AG09319 (cell line): ENCODE data around the gene FAM83C.

ENCODE experiments used
- DNase-seq: peaks from one replicate; pipeline ENCODE4 v3.0.0-alpha.2; 2010; ENCODE audit warnings: low read depth; ENCODE audit errors: extremely low read depth
- CTCF ChIP-seq: IDR thresholded peaks from 2 replicates; pipeline ENCODE4 v1.5.1; 2011; ENCODE audit warnings: low read depth, mild to moderate bottlenecking, inconsistent platforms, low read length, moderate library complexity

The FAM83C gene

DNA sequence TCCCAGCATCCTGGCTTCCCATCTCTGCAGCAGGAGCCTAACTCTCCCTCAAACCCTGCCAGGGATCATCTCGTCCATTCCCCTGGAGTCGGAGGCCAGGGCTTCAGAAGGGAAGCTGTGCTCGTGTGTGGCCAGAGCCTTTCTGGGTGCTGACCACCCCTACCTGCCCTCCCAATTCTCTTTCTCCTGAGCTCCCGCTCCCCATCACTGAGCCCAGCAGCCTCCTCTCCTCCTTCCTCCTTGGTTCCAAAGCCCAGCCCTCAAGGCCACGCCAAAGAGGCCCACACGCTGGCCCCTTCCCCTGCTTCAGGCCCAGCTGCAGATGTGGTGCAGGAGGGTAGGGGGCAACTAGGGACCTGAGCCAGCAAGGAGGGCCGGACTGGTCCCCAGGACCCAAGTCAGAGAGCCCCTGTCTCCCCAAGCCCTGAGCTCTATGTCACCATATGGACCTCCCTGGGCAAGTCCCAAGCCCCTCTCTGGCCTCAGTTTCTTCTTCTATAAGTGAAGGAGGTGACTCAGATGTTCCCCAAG is 1.3 kb downstream of the FAM83C start:
- DNase-seq, result no peak
- no peak for TF ChIP-seq CTCF

- no peak for TF ChIP-seq CTCF
- DNase-seq, result no peak
These were observed 1.9 kb downstream of the FAM83C start for GRCh38 chr20:35290186-35290886.

DNA sequence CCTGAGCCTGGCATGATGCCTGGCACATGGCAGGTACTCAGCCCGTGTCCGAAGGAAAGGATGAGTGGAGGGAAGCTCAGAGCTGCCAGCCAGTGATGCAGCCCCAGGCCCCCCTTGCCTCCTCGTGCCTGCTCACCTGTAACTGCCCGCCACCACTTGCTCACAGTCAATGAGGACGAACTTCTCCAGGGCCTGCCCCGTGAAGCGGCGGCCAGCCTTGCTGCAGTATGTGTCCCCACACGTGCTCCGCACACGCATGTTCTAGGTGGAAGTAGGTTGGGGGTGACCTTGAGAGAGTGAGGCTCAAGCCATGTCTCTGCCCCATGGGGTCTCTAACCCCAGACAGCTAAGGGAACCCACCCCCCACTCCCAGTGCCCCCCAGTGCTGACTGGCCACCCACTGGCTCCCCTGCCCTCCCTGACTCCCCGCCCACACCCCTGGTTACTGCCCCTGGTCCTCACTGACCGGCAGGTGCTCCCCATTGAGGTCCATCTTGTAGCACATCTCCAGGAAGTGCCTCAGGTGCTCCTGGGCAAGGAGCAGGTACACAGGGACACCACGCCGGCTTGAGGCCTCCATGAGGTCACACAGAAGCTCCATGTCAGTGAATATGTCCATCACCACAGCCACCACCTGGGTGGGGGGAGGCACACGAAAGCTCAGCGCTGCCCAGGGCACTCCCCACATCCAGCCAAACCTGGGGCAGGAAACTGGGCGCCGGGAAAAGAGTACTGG is 3.7 kb downstream of the FAM83C start:
- no peak for TF ChIP-seq CTCF
- no peak for DNase-seq

DNA sequence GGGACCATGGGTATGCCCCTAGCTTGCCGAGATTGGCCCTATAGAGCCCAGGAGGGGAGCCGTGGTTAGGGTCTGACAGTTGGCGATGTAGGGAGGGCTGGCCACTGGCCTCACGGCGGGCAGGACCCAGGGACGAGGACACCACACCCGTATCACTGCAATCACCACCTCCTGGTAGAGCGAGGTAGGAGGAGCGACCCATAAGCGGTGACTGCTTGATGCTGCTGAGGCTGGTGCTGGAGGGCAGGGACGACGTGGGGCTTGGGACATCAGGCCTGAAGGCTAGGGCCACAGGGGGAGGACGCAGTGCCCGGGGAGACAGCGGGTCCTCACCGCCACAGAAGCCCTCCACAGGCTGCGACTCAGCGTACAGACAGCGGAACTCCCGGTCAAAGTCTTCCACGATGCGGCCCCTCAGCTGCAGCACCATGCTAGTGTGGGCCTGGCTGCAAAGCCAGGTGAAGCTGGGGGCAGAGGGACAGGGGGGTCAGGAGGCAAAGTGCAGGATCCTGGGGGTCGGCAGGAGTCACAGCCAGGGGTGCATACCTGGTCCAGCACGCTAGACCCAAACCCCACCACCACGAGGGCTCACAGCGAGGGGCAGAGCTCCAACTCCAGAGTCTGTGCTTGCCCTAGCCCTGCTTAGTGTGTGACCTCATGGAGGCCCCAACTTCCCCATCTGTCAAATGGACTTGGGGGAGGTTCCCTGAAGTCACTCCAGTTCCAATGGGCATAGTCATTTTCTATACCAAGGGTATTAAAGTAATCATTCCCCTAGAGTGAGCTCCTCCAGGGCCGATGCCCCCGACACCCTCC is 4.5 kb downstream of the FAM83C start:
- no peak for TF ChIP-seq CTCF

GRCh38 chr20:35286899-35287508 is 5.2 kb downstream of the FAM83C start:
- TF ChIP-seq CTCF, result no peak
- no peak for DNase-seq

More for the DNA sequence above, 4.5 kb downstream of the FAM83C start:
- no peak for DNase-seq

DNA sequence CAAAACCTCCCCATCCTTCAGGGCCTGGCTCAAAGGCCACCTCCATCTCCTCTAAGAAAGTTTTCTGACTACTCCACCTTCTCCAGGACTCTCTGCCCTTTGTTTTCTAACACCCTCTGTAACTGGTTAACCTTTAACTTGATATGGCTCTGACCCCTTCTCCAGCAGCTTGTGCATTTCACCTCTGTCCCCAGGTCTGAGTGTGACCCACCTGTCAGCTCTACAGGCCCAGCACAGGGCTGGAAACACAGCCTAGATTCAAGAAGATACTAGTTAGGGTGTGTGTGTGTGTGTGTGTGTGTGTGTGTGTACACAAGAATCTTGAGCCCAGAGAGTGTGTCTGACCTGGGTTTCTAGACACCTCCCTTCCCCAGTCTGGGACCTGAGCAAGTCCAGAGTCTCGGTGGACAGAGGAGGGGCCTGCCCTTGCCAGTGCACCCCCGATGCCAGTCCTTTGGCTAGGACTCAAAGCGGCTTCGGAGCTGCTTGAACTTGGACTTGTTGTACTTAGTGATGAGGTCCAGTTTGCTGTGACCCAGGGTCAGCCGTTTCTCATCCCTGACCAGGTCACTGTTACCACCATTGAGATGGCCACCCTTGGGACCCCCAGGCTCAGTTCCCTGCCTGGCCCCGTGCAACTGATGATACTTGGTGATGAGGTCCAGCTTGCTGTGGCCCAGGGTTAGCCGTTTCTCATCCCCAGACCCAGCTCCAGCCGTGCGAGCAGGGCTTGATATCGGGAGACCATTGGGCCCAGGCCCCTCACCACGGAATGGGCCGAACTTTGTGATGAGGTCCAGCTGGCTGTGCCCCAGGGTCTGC is 5.9 kb downstream of the FAM83C start:
- TF ChIP-seq CTCF, result no peak
- DNase-seq, result no peak
